Common myeloid progenitor, CD34-positive (primary cell): ENCODE measurements around the gene OGT.

Experiments used
- CTCF ChIA-PET: fragments of 350-600 bp; sonication (Branson Sonifier 250); formaldehyde crosslinking; loops from one replicate; lab custom pipeline; 2021; ENCODE audit warnings: antibody characterized with exemption; lab: Charles Lee
- POLR2A ChIA-PET: fragments of 350-600 bp; sonication (Branson Sonifier 250); formaldehyde crosslinking; loops from one replicate; lab custom pipeline; 2021; ENCODE audit warnings: antibody characterized with exemption; lab: Charles Lee
- DNase-seq, 3 donors: peaks; one replicate each; pipeline versions ENCODE4 v3.0.0 to v3.0.0-alpha.2; 2013
- H3K27ac ChIP-seq, 2 experiments: 1 replicate in 1 of 2; 2 replicates in 1 of 2; pipeline ENCODE4 v1.7.0; 2013; ENCODE audit warnings: inconsistent platforms in 2 of 2, low read length in 2 of 2, mild to moderate bottlenecking in 2 of 2, low read depth in 1 of 2, moderate library complexity in 1 of 2; ENCODE audit not compliant: severe bottlenecking in 2 of 2, insufficient read depth in 1 of 2, poor library complexity in 1 of 2
- H3K27me3 ChIP-seq, 5 experiments: replicated peaks in 2 of 5; 1 replicate in 3 of 5; 2 replicates in 2 of 5; pipeline versions ENCODE4 v1.6.1 to v1.7.0; 2013; ENCODE audit warnings: low read length in 4 of 5, mild to moderate bottlenecking in 2 of 5, moderate library complexity in 2 of 5, inconsistent platforms in 1 of 5; ENCODE audit not compliant: insufficient read depth in 5 of 5, control insufficient read depth in 4 of 5
- H3K36me3 ChIP-seq, 4 experiments: 1 replicate in 2 of 4; 2 replicates in 2 of 4; pipeline versions ENCODE4 v1.6.1 to v1.7.0; 2013; ENCODE audit warnings: low read length in 3 of 4, control low read depth in 1 of 4, mild to moderate bottlenecking in 1 of 4; ENCODE audit not compliant: control insufficient read depth in 4 of 4, insufficient read depth in 4 of 4
- H3K4me1 ChIP-seq, 4 experiments: 1 replicate in 3 of 4; 2 replicates in 1 of 4; pipeline versions ENCODE4 v1.6.1 to v1.7.1; 2013; ENCODE audit warnings: low read length in 3 of 4, mild to moderate bottlenecking in 3 of 4, control low read depth in 1 of 4, inconsistent platforms in 1 of 4, moderate library complexity in 1 of 4; ENCODE audit not compliant: control insufficient read depth in 4 of 4, insufficient read depth in 4 of 4; ENCODE audit errors: control extremely low read depth in 1 of 4
- H3K4me3 ChIP-seq, 7 experiments: 1 replicate in 4 of 7; 2 replicates in 3 of 7; pipeline versions ENCODE4 v1.5.1 to v1.7.0; 2013; ENCODE audit warnings: mild to moderate bottlenecking in 7 of 7, low read length in 6 of 7, moderate library complexity in 6 of 7, inconsistent platforms in 2 of 7, low read depth in 2 of 7, control low read depth in 1 of 7; ENCODE audit not compliant: insufficient read depth in 4 of 7, control insufficient read depth in 1 of 7; ENCODE audit errors: extremely low read depth in 1 of 7
- H3K9me3 ChIP-seq, 5 experiments: 1 replicate in 4 of 5; 2 replicates in 1 of 5; pipeline versions ENCODE4 v1.6.1 to v1.7.1; 2013; ENCODE audit warnings: low read length in 4 of 5, mild to moderate bottlenecking in 2 of 5, inconsistent platforms in 1 of 5, low read depth in 1 of 5, moderate library complexity in 1 of 5; ENCODE audit not compliant: control insufficient read depth in 4 of 5, insufficient read depth in 2 of 5; ENCODE audit errors: control extremely low read depth in 1 of 5
- WGBS: methylation state at CpG from one replicate; pipeline ENCODE4 v1.1.5; 2013; ENCODE audit not compliant: insufficient coverage; 5-methylcytosine and 5-hydroxymethylcytosine counted together

OGT gene

DNA sequence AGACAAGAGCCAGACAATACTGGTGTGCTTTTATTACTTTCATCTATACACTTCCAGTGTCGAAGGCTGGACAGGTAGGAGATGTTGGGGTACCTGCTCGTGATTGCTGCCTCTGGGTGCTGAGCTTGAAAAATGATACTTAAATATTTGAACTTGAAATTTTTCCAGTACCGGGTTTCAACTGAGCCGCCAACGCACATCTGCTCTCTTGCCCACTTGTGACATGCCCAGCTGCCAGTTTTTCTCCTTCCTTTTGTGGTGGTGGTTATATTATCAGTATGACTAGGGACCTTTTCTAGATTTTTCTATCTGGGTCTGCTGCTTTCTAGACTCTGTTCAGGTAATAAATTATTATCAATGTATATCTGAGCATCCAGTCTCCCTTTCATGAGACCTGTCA, 3.4 kb downstream of the OGT start:
- H3K36me3 ChIP-seq, result peaks cover 0 to 10% (median 2%) of the 10 kb centered on the region in 4 experiments
- H3K9me3 ChIP-seq, result peaks cover 0 to 13% (median 0%) of the 10 kb centered on the region in 5 experiments
- no peak overlapping the region for H3K27ac ChIP-seq
- peaks cover 17 to 53% (median 24%) of the 10 kb centered on the region in 4 experiments for H3K4me1 ChIP-seq
- POLR2A ChIA-PET, result no interaction called here
- peak overlapping the region in 6 of 7 experiments; percentile 30 to 98 (median 86) for H3K4me3 ChIP-seq
- peaks cover 0 to 6% (median 0%) of the 10 kb centered on the region in 5 experiments for H3K27me3 ChIP-seq
- CTCF ChIA-PET, result no interaction called here
- WGBS, result 33% methylated on average over 1 of the region's 5 CpGs
- peak in 2 of 3 donors; percentile 48 to 63 for DNase-seq

DNA sequence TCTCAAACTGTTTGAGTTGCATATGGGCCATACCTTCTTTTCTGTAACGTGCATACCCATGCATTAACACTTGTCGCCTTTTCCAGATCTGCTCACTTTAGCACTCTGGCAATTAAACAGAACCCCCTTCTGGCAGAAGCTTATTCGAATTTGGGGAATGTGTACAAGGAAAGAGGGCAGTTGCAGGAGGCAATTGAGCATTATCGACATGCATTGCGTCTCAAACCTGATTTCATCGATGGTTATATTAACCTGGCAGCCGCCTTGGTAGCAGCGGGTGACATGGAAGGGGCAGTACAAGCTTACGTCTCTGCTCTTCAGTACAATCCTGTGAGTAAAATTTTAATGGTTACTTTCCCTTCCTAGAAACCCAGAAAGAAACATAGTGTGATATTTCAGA, 4.8 kb downstream of the OGT start:
- Histone ChIP-seq H3K36me3 (peaks cover 0 to 10% (median 2%) of the 10 kb centered on the region in 4 experiments), H3K27ac (no peak overlapping the region), H3K27me3 (peaks cover 0 to 6% (median 0%) of the 10 kb centered on the region in 5 experiments), H3K4me1 (peaks cover 20 to 53% (median 29%) of the 10 kb centered on the region in 4 experiments), H3K9me3 (peaks cover 0 to 9% (median 0%) of the 10 kb centered on the region in 5 experiments), H3K4me3 (no peak overlapping the region)
- ChIA-PET POLR2A (no interaction called here), CTCF (interaction anchor here (0.5 to 1.0 kb wide), 2 partner anchors 17 to 362 kb away, joined by 4 to 8 read pairs; no protein-coding TSS in a partner anchor)
- no peak for DNase-seq
- 94% methylated on average over 8 of the region's 9 CpGs for WGBS

DNA sequence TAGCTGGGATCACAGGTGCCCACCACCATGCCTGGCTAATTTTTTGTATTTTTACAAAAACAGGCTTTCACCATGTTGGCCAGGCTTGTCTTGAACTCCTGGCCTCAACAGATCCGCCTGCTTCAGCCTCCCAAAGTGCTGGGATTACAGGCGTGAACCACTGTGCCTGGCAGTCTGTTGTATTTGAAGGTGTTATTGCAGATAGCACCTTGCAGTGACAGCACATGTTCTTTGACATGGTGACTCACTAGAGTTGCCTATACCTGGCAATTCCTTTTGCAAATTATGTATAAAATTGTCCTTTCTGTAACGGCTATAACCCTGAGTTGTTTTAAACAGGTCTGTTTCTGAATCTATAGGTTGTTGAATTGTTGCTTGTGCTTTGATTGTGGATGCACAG, 7.9 kb downstream of the OGT start:
- POLR2A ChIA-PET, result no interaction called here
- WGBS, result 71% methylated on average over 1 of the region's 3 CpGs
- peak overlapping the region in 2 of 7 experiments; percentile 28 to 33 for H3K4me3 ChIP-seq

DNA sequence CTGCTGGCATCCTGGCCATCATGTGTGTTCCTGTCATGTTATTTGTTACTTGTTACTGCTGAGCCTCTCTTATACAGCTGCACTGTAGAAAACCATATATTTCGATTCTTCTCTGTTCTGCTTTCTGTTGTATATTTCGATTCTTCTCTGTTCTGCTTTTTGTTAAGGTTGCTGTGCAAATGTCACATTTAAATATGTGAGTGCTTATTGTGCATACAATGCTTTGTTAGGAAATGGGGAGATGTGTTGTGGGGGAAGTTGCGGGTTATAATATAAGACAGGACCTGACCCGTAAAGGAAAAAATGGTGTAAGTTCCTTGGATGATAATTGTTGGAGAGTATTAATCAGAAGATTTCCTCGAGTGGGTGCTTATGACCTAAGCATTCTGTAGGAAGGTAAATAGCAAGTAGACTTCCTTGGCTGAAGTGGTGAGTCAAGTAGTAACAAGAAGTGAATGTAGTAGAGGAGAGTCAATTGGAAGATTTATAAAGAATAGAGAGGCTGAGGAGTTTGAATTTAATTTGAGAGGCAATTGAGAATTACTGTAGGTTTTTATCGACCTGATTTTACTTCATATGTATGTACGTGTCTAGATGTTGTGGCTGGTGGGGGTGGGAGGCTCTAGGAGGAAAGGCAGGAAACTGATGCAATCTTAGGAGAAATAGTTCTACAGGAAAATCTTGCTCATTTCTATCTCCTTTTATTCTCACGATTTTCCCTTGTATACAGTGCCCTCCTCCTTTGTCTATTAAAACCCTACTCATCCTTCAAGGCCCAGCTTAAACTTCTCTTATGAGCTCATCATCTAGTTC, 8.5 kb downstream of the OGT start:
- Histone ChIP-seq H3K4me3 (peak overlapping the region in 3 of 7 experiments; percentile 7 to 33 (median 31)), H3K36me3 (peaks cover 2 to 33% (median 14%) of the 10 kb centered on the region in 4 experiments), H3K4me1 (peaks cover 19 to 43% (median 24%) of the 10 kb centered on the region in 4 experiments), H3K27ac (peak overlapping the region in 1 of 2 experiments; percentile 64), H3K27me3 (peaks cover 0 to 3% (median 0%) of the 10 kb centered on the region in 5 experiments), H3K9me3 (no peaks in the 10 kb centered on the region)
- CTCF ChIA-PET, result no interaction called here
- POLR2A ChIA-PET, result interaction anchor here (0.9 kb wide), 1 partner anchor 169 kb away, joined by 5 read pairs; no protein-coding TSS in a partner anchor
- peak in 1 of 3 donors; percentile 28 for DNase-seq
- 42% methylated on average over 8 of the region's 8 CpGs for WGBS

More for the DNA sequence above, 7.9 kb downstream of the OGT start:
- Histone ChIP-seq H3K36me3 (peaks cover 2 to 28% (median 11%) of the 10 kb centered on the region in 4 experiments), H3K9me3 (no peaks in the 10 kb centered on the region), H3K27me3 (peaks cover 0 to 3% (median 0%) of the 10 kb centered on the region in 5 experiments), H3K27ac (no peak overlapping the region), H3K4me1 (peaks cover 19 to 49% (median 27%) of the 10 kb centered on the region in 4 experiments)
- CTCF ChIA-PET, result no interaction called here
- DNase-seq, result peak in 1 of 3 donors; percentile 33

GRCh38 chrX:71542411-71542810, 9.5 kb downstream of the OGT start:
- Histone ChIP-seq H3K4me3 (no peak overlapping the region), H3K36me3 (peaks cover 2 to 43% (median 20%) of the 10 kb centered on the region in 4 experiments), H3K27ac (no peak overlapping the region), H3K27me3 (peaks cover 0 to 3% (median 0%) of the 10 kb centered on the region in 5 experiments), H3K9me3 (no peaks in the 10 kb centered on the region), H3K4me1 (peaks cover 16 to 39% (median 23%) of the 10 kb centered on the region in 4 experiments)
- ChIA-PET POLR2A (interaction anchor here (0.9 kb wide), 1 partner anchor 170 kb away, joined by 5 read pairs; no protein-coding TSS in a partner anchor), CTCF (no interaction called here)
- no CpG with 5 or more reads among the region's 1 CpG for WGBS
- DNase-seq, result no peak

DNA sequence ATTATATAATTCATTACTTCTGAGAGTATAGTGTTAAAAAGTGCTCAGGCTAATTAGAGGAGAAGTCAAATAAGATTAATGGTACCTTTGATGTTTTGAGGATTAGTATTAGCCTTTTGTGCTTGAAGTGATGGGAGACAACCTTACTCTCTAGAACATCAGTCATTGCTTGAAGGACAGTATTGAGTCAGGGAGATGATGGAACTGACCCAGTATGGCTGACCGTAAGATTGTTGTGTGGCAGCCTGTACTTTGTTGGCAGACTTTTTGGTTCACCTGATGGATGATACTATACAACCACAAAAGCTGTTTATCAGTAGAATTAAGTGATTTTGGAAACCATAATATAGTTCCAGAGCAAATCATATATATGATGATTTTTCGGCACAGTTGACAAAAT, 9.9 kb downstream of the OGT start:
- H3K36me3 ChIP-seq, result peaks cover 2 to 44% (median 24%) of the 10 kb centered on the region in 4 experiments
- DNase-seq, result no peak
- 100% methylated on average over 1 of the region's 2 CpGs for WGBS
- CTCF ChIA-PET, result no interaction called here
- no peak overlapping the region for H3K27ac ChIP-seq
- H3K9me3 ChIP-seq, result no peaks in the 10 kb centered on the region
- POLR2A ChIA-PET, result no interaction called here
- H3K27me3 ChIP-seq, result peaks cover 0 to under 1% (median 0%) of the 10 kb centered on the region in 5 experiments
- peaks cover 16 to 36% (median 23%) of the 10 kb centered on the region in 4 experiments for H3K4me1 ChIP-seq
- H3K4me3 ChIP-seq, result no peak overlapping the region
